Liver (tissue), 9 donors: ENCODE measurements around the gene KCNJ14. TPM values are rescaled to one million over a fixed set of nuclear protein-coding genes. Genes with fewer than 3 reads are reported as not detected.

Experiments used
- DNase-seq: peaks from one replicate; pipeline ENCODE4 v3.0.0-alpha.2; 2017; ENCODE audit warnings: low spot score
- H3K27ac ChIP-seq, 2 donors: one replicate each; pipeline ENCODE4 v1.7.0; 2013; ENCODE audit warnings: inconsistent platforms in 2 of 2, low read length in 2 of 2, control low read depth in 1 of 2, low read depth in 1 of 2, mild to moderate bottlenecking in 1 of 2
- H3K27me3 ChIP-seq, 4 donors: one replicate each; pipeline versions ENCODE4 v1.6.1 to v1.7.0; 2013; ENCODE audit warnings: low read length in 3 of 4, inconsistent platforms in 1 of 4, mild to moderate bottlenecking in 1 of 4, moderate library complexity in 1 of 4; ENCODE audit not compliant: control insufficient read depth in 4 of 4, insufficient read depth in 4 of 4
- H3K36me3 ChIP-seq, 4 donors: one replicate each; pipeline versions ENCODE4 v1.6.1 to v1.7.0; 2013; ENCODE audit warnings: low read length in 3 of 4, mild to moderate bottlenecking in 3 of 4, low read depth in 1 of 4, moderate library complexity in 1 of 4; ENCODE audit not compliant: control insufficient read depth in 4 of 4, insufficient read depth in 3 of 4
- H3K4me1 ChIP-seq, 4 donors: one replicate each; pipeline versions ENCODE4 v1.6.1 to v1.7.0; 2013; ENCODE audit warnings: low read length in 3 of 4, mild to moderate bottlenecking in 3 of 4, moderate library complexity in 1 of 4; ENCODE audit not compliant: control insufficient read depth in 4 of 4, insufficient read depth in 4 of 4
- H3K4me3 ChIP-seq, 3 donors: one replicate each; pipeline versions ENCODE4 v1.6.1 to v1.7.0; 2013; ENCODE audit warnings: low read length in 3 of 3, control low read depth in 1 of 3, low read depth in 1 of 3, mild to moderate bottlenecking in 1 of 3
- H3K9ac ChIP-seq, 2 donors: one replicate each; pipeline ENCODE4 v1.7.0; 2013; ENCODE audit warnings: low read length in 2 of 2, mild to moderate bottlenecking in 2 of 2, moderate library complexity in 2 of 2, control low read depth in 1 of 2, low read depth in 1 of 2
- H3K9me3 ChIP-seq, 4 donors: one replicate each; pipeline versions ENCODE4 v1.6.1 to v1.7.0; 2013; ENCODE audit warnings: low read length in 3 of 4; ENCODE audit not compliant: control insufficient read depth in 4 of 4
- CTCF ChIP-seq: fragments of 150-350 bp; IDR thresholded peaks from 2 replicates; pipeline ENCODE4 v1.5.1; 2017; ENCODE audit warnings: improper control_type of control experiment, low read depth, low read length; ENCODE audit not compliant: missing input control
- EGR1 ChIP-seq, 2 donors: IDR thresholded peaks; 2 replicates each; pipeline ENCODE4 v1.6.1; 2016 to 2018; ENCODE audit warnings: antibody characterized with exemption in 2 of 2, low read depth in 2 of 2
- FOXA1 ChIP-seq: IDR thresholded peaks from 2 replicates; pipeline ENCODE4 v1.6.1; 2016; ENCODE audit warnings: antibody characterized with exemption
- FOXA2 ChIP-seq: IDR thresholded peaks from 2 replicates; pipeline ENCODE4 v1.6.1; 2016; ENCODE audit warnings: antibody characterized with exemption
- GABPA ChIP-seq, 2 donors: IDR thresholded peaks in 1 of 2; conservative IDR thresholded peaks in 1 of 2; 2 replicates each; pipeline ENCODE4 v1.6.1; 2016; ENCODE audit warnings: antibody characterized with exemption in 2 of 2, mild to moderate bottlenecking in 1 of 2, moderate library complexity in 1 of 2
- HNF4G ChIP-seq: IDR thresholded peaks from 2 replicates; pipeline ENCODE4 v1.6.1; 2016; ENCODE audit warnings: antibody characterized with exemption
- NR2F2 ChIP-seq: IDR thresholded peaks from 2 replicates; pipeline ENCODE4 v1.6.1; 2016; ENCODE audit warnings: antibody characterized with exemption
- RAD21 ChIP-seq, 2 donors: IDR thresholded peaks; 2 replicates each; pipeline ENCODE4 v1.6.1; 2016; ENCODE audit warnings: antibody characterized with exemption in 2 of 2, mild to moderate bottlenecking in 2 of 2
- RXRA ChIP-seq, 2 donors: IDR thresholded peaks; 2 replicates each; pipeline ENCODE4 v1.6.1; 2017 to 2018; ENCODE audit warnings: antibody characterized with exemption in 2 of 2, mild to moderate bottlenecking in 1 of 2
- SP1 ChIP-seq: IDR thresholded peaks from 2 replicates; pipeline ENCODE4 v1.6.1; 2018; ENCODE audit warnings: antibody characterized with exemption, mild to moderate bottlenecking
- TAF1 ChIP-seq: conservative IDR thresholded peaks from 2 replicates; pipeline ENCODE4 v1.6.1; 2016; ENCODE audit warnings: antibody characterized with exemption, mild to moderate bottlenecking
- YY1 ChIP-seq: IDR thresholded peaks from 2 replicates; pipeline ENCODE4 v1.6.1; 2016; ENCODE audit warnings: antibody characterized with exemption, mild to moderate bottlenecking
- ZBTB33 ChIP-seq: IDR thresholded peaks from 2 replicates; pipeline ENCODE4 v1.6.1; 2016; ENCODE audit warnings: antibody characterized with exemption
- WGBS: extraction: QIAGEN DNeasy Blood & Tissue Kit; methylation state at CpG from one replicate; pipeline ENCODE4 v1.1.7; 2013; 5-methylcytosine and 5-hydroxymethylcytosine counted together
- polyA plus RNA-seq, 2 donors: library from polyadenylated mRNA; stranded (reverse) in 1 of 2; unstranded in 1 of 2; fragments of 200-250 nt in 1 of 2; fragments of >200 nt in 1 of 2; fragmentation: Nextera tagmentation in 1 of 2; extraction: Ambion mirVana in 1 of 2; gene quantifications; one replicate each; pipeline versions ENCODE4 v1.2.1 to v1.2.3, GENCODE V29; 2013 to 2015
- total RNA-seq, 2 donors: library from RNA; depleted of rRNA; stranded (reverse); fragments of >200 nt; gene quantifications; one replicate each; pipeline ENCODE4 v1.2.3, GENCODE V29; 2014
- donor health status: healthy.
- donor health status: healthy.
- donor health status: healthy.
- donor health status: healthy.
- donor health status: healthy.

Gene KCNJ14
- total and polyA plus RNA-seq, 4 donors = 0.06 to 0.92 (median 0.17) TPM

GRCh38 chr19:48455908-48456562, 661 bp downstream of the KCNJ14 start:
- Histone ChIP-seq H3K4me3 (no peak overlapping the region), H3K27ac (no peak overlapping the region), H3K4me1 (peaks cover 0 to 6% (median 5%) of the 10 kb centered on the region in 4 donors), H3K9me3 (no peaks in the 10 kb centered on the region), H3K27me3 (no peaks in the 10 kb centered on the region), H3K9ac (no peak overlapping the region), H3K36me3 (peaks cover 12 to 45% (median 18%) of the 10 kb centered on the region in 4 donors)
- 93% methylated on average over 11 of the region's 11 CpGs for WGBS
- no peak for DNase-seq
- TF ChIP-seq YY1 = no peak
- no peak for TF ChIP-seq SP1
- TF ChIP-seq FOXA2 = no peak
- TF ChIP-seq TAF1 = no peak
- no peak for TF ChIP-seq FOXA1
- no peak for TF ChIP-seq RXRA (IDR thresholded peaks at IDR 0.05)
- TF ChIP-seq RAD21 (IDR thresholded peaks at IDR 0.05) = no peak

DNA sequence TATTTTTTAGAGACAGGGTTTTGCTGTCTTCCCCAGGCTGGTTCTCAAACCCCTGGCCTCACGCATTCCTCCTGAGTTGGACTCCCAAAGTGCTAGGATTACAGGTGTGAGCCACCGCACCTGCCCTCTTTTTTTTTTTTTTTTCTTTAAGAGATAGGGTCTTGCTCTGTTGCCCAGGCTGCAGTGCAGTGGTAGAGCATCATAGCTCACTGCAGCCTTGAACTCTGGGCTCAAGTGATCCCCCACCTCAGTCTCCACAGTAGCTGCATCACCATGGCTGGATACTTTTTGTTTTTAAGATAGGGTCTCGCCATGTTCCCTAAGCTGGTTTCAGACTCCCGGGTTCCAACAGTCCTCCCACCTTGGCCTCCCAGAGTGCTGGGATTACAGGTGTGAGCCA, 1.5 kb downstream of the KCNJ14 start:
- peaks cover 0 to 6% (median 5%) of the 10 kb centered on the region in 4 donors for H3K4me1 ChIP-seq
- H3K36me3 ChIP-seq = peaks cover 5 to 36% (median 15%) of the 10 kb centered on the region in 4 donors
- no peaks in the 10 kb centered on the region for H3K9me3 ChIP-seq
- no peaks in the 10 kb centered on the region for H3K27me3 ChIP-seq
- TF ChIP-seq NR2F2 = no peak
- no peak for TF ChIP-seq HNF4G
- no peak for TF ChIP-seq RAD21 (IDR thresholded peaks at IDR 0.05)
- no peak for TF ChIP-seq CTCF
- no peak for TF ChIP-seq FOXA1
- no peak for TF ChIP-seq GABPA (IDR thresholded peaks at IDR 0.05 in 1 of 2, conservative IDR thresholded peaks at IDR 0.05 in 1 of 2)
- TF ChIP-seq RXRA (IDR thresholded peaks at IDR 0.05) = no peak
- TF ChIP-seq ZBTB33 = no peak
- H3K9ac ChIP-seq = no peak overlapping the region
- H3K4me3 ChIP-seq = no peak overlapping the region
- WGBS = 97% methylated on average over 4 of the region's 4 CpGs
- H3K27ac ChIP-seq = no peak overlapping the region
- DNase-seq = no peak

- H3K9ac ChIP-seq = no peak overlapping the region
- peaks cover 4 to 28% (median 11%) of the 10 kb centered on the region in 4 donors for H3K36me3 ChIP-seq
- H3K4me3 ChIP-seq = no peak overlapping the region
- no peak for DNase-seq
- no peaks in the 10 kb centered on the region for H3K27me3 ChIP-seq
- 98% methylated on average over 2 of the region's 2 CpGs for WGBS
- no peak overlapping the region for H3K27ac ChIP-seq
- no peak for TF ChIP-seq EGR1 (IDR thresholded peaks at IDR 0.05; ENCODE audit: low read depth in 2 of 2)
- TF ChIP-seq NR2F2 = no peak
- H3K9me3 ChIP-seq = no peaks in the 10 kb centered on the region
- peaks cover 0 to 2% (median 2%) of the 10 kb centered on the region in 4 donors for H3K4me1 ChIP-seq
Observed at GRCh38 chr19:48458016-48458415, 2.6 kb downstream of the KCNJ14 start.
